Lower leg skin (tissue), 4 donors: ENCODE measurements around the gene C20orf96. TPM values are rescaled to one million over a fixed set of nuclear protein-coding genes. Genes with fewer than 3 reads are reported as not detected.
"Not testable (repeated sequence)": the region's sequence is repeated elsewhere in the genome, so short reads cannot be mapped to it uniquely, and the experiment has no call there.

Source experiments
- DNase-seq, 2 donors: peaks; one replicate each; pipeline ENCODE4 v3.0.0-alpha.2; 2019; ENCODE audit warnings: low spot score in 2 of 2
- H3K4me3 ChIP-seq: fragments of 200-600 bp; sonication (generic); 2 replicates; pipeline ENCODE4 v1.5.1; 2017; ENCODE audit warnings: mild to moderate bottlenecking, low read depth; ENCODE audit not compliant: poor library complexity, severe bottlenecking
- CTCF ChIP-seq, 3 donors: fragments of 450-650 bp; IDR thresholded peaks; one replicate each; pipeline ENCODE4 v1.5.1; 2016; ENCODE audit warnings: antibody characterized with exemption in 3 of 3, mild to moderate bottlenecking in 3 of 3, moderate library complexity in 2 of 3
- POLR2A ChIP-seq, 2 donors: fragments of 450-650 bp; IDR thresholded peaks; one replicate each; pipeline ENCODE4 v1.6.1; 2016 to 2017; ENCODE audit warnings: antibody characterized with exemption in 2 of 2, mild to moderate bottlenecking in 1 of 2, moderate library complexity in 1 of 2
- WGBS, 2 donors: methylation state at CpG; one replicate each; pipeline ENCODE4 v1.1.5; 2018; 5-methylcytosine and 5-hydroxymethylcytosine counted together
- intact Hi-C: fragments of 100-400 bp; cut with DNase I; formaldehyde crosslinking; loops from one replicate; pipeline ENCODE4 v1.15.0; 2023; ENCODE audit warnings: low total_unique reads
- total RNA-seq, 4 donors: library from RNA; depleted of rRNA; stranded (reverse); fragments of >200 nt; gene quantifications; one replicate each; pipeline ENCODE4 v1.1.0, GENCODE V29; 2016

The C20orf96 gene
- total RNA-seq, 4 donors from 2014 or later, result 0.36 to 0.59 (median 0.52) TPM; not detected in 1

GRCh38 chr20:257419-257818 is 33.1 kb downstream of the C20orf96 start, which contains the start of gene DEFB132:
Gene DEFB132, plus strand, starts transcription at chr20:257724. Its CDS starts 55 bp downstream, at chr20:257779.
- intact Hi-C loops, result no loop called here

GRCh38 chr20:253447-253846 is 37.1 kb downstream of the C20orf96 start:
- DNase-seq, intact Hi-C loops, H3K4me3 ChIP-seq: not testable (repeated sequence)
- WGBS, 2 donors, result 40 to 52% methylated on average over 6 of the region's 6 CpGs

More at GRCh38 chr20:257419-257818, 33.1 kb downstream of the C20orf96 start, which contains the start of gene DEFB132:
- TF ChIP-seq CTCF (IDR thresholded peaks at IDR 0.05) (no peak), POLR2A (IDR thresholded peaks at IDR 0.05) (no peak)
- 54 to 62% methylated on average over 7 of the region's 7 CpGs for WGBS, 2 donors
- no peak within 1 kb of the TSS for H3K4me3 ChIP-seq
- DNase-seq, result no peak

- 82 to 84% methylated on average over 2 of the region's 2 CpGs for WGBS, 2 donors
- intact Hi-C loops, result no loop called here
- no peak overlapping the region for H3K4me3 ChIP-seq
- TF ChIP-seq CTCF (IDR thresholded peaks at IDR 0.05) (no peak), POLR2A (IDR thresholded peaks at IDR 0.05) (no peak)
- no peak for DNase-seq
Measured at GRCh38 chr20:252801-253200, 37.7 kb downstream of the C20orf96 start.

- intact Hi-C loops, result no loop called here
- no peak for DNase-seq
- no peak for TF ChIP-seq POLR2A (IDR thresholded peaks at IDR 0.05)
- TF ChIP-seq CTCF (IDR thresholded peaks at IDR 0.05), result no peak
- 46% methylated on average over 2 of the region's 2 CpGs for WGBS, 2 donors
- H3K4me3 ChIP-seq, result no peak overlapping the region
Measured at GRCh38 chr20:251354-251753, 39.2 kb downstream of the C20orf96 start.

GRCh38 chr20:242905-243304 is 47.6 kb downstream of the C20orf96 start:
- TF ChIP-seq CTCF (IDR thresholded peaks at IDR 0.05) (no peak), POLR2A (IDR thresholded peaks at IDR 0.05) (no peak)
- DNase-seq, result no peak
- intact Hi-C loops, result no loop called here
- no peak overlapping the region for H3K4me3 ChIP-seq
- 81 to 91% methylated on average over 2 of the region's 2 CpGs for WGBS, 2 donors

- intact Hi-C loops, result no loop called here
- 71% methylated on average over 3 of the region's 3 CpGs for WGBS, 2 donors
- no peak for DNase-seq
- TF ChIP-seq POLR2A (IDR thresholded peaks at IDR 0.05) (no peak), CTCF (IDR thresholded peaks at IDR 0.05) (no peak)
- H3K4me3 ChIP-seq, result no peak overlapping the region
Measured at GRCh38 chr20:237929-238328, 52.6 kb downstream of the C20orf96 start.
